DMS 273 treated with DMSO at 0.1 percent for 48 hours (cell line): ENCODE results near the gene CD8B2.
"Not testable (repeated sequence)": the region's sequence is repeated elsewhere in the genome, so short reads cannot be mapped to it uniquely, and the experiment has no call there.

Experiments used
- DNase-seq: peaks from one replicate; lab custom pipeline; 2025; lab: John Stamatoyannopoulos, UW

The CD8B2 gene

GRCh38 chr2:106486551-106487385 lies at the start of gene CD8B2:
TSS of gene CD8B2 (plus strand) at chr2:106487364. CDS start at chr2:106487427, 63 bp downstream.
- DNase-seq, result not testable (repeated sequence)

GRCh38 chr2:106461882-106462281 lies 25.3 kb upstream of the CD8B2 start:
- DNase-seq, result not testable (repeated sequence)

- DNase-seq, result not testable (repeated sequence)
Observed at GRCh38 chr2:106467516-106467915, 19.6 kb upstream of the CD8B2 start.

DNA sequence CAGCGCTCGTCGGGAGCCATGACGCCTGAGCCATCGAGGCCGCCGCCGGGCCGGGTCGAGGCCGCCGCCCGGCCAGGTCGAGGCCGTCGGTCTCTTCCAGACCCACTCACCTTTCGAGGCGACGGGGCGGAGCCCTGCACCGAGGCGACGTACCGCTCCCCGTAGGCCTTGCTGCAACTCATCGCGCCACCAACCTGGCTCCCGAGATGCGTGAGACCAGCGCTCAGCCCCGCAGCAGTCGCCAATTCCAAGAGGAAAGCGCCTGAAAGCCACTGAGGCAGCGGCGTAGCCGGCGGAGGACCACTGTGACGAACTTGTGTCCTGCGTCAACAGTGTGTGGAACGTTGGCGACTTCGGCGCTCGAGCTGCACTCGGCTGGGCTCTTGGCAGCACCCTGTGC lies 19.1 kb upstream of the CD8B2 start, which contains the start of gene RGPD3:
Gene RGPD3 (minus strand): TSS at position 307 of the 400 bp plus-strand sequence. CDS start 125 bp downstream, at position 182.
- DNase-seq, result not testable (repeated sequence)

- not testable (repeated sequence) for DNase-seq
Observed at GRCh38 chr2:106470658-106471057, 16.5 kb upstream of the CD8B2 start.

DNA sequence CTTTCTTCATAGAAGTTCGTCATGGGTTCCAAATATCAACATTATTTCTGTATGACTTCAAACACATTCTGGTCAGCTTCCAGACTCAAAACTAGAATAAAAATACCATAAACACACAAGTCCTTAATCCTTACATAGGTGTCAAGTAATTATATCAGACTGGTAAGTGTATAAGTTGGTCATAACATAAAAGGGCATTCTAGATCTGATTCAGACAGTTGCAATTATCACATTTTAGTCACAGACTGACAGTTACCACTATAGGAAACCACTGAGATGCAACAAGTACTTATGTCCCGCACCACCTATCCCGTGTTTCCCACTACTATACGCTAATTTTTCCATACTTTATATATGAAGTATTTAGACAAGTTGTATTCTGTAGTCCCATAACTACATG lies 9.5 kb upstream of the CD8B2 start:
- DNase-seq, result not testable (repeated sequence)

GRCh38 chr2:106479563-106479962 lies 7.6 kb upstream of the CD8B2 start:
- DNase-seq, result not testable (repeated sequence)

- not testable (repeated sequence) for DNase-seq
Observed at GRCh38 chr2:106487386-106488191, 425 bp downstream of the CD8B2 start.

GRCh38 chr2:106489701-106490100 lies 2.5 kb downstream of the CD8B2 start:
- not testable (repeated sequence) for DNase-seq

DNA sequence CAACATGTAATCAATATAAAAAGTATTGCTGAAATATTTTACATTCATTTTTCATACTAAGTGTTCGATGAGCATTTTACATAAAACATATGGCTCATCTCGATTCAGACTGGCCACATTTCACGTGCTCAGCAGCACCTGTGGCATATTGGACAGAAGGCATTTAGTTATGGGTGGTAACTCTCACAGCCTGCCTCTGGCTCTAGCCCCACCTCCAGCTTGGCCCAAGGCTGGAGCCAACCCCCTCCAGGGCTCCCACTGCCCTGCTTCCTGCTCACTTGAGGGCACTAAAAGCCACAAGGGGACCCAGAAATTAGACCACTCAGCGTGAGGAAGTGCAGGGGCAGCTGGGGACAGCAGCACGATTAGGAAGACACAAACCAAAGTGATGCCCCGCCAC lies 5.2 kb downstream of the CD8B2 start:
- DNase-seq, result not testable (repeated sequence)

DNA sequence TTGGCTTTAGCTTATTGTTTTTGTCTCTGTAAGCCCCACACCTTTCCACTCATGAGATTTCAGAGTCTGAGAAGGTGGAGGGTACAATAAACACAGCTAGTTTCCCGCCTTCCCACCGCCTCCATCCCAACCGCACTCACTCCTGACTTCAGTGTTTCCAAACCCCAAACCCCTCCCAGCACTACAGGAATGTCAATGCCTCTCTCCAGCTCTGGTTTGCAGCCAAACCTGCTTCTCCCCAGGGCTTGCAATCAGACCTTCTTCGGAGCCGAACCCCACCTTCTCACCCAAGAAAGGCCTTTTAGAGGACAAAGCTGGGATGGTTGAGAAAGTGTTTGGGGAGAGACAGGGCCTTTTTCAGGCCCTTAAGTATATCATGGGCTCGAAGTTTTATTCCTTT lies 5.7 kb downstream of the CD8B2 start:
- DNase-seq, result not testable (repeated sequence)

GRCh38 chr2:106498549-106498948 lies 11.4 kb downstream of the CD8B2 start:
- not testable (repeated sequence) for DNase-seq

- DNase-seq, result not testable (repeated sequence)
Observed at GRCh38 chr2:106500350-106500749, 13.2 kb downstream of the CD8B2 start.

DNA sequence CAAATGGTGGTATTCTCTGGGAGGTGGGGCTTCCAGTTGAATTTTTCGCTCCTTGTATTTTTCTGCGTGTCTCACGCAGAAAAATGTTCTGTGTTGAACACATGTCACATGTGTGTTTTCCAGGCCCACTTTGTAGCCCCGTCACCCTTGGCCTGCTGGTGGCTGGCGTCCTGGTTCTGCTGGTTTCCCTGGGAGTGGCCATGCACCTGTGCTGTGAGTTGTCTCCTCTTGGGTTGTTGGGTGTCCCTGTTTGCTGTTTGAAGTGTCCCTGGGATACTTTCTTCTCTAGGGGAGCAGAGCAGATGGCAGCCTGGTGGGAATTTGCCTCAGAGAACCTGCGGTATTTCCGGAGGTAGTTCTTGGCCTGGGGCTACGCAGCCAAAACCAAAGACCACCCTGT lies 15.2 kb downstream of the CD8B2 start:
- DNase-seq, result not testable (repeated sequence)

DNA sequence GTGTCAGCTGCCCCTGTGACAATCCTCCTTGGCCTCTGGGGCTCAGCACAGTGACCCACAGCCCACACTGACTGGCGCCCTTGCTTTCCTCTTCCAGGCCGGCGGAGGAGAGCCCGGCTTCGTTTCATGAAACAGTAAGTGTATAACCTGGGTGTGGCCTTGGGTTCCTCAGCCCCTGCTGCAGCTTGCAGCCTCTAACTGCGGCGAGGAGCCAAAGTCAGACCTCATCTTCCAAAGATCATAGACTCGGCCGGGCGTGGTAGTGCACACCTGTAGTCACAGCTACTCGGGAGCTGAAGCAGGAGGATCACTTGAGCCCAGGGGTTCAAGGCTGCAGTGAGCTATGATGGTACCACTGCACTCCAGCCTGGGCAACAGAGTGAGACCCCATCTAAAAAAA lies 17.0 kb downstream of the CD8B2 start:
- DNase-seq, result not testable (repeated sequence)

DNA sequence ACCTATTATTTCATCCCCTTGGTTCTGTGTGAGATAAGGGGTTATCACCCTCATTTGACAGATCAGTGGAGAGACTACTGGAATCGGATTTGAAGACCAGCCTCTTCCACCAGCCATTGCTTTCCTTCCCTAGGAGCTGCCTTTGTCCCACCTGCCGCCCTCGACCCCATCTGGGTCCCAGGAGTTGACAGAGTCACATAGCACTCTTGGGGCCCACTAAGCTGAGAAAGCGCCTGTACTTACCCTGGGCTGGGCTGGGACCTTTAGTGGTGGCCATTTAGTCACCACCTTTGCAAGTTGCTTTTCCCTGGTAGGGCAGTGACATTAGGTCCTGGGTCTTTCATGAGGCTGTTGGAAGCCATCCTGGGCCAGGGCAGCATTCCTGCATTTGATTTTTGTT lies 17.6 kb downstream of the CD8B2 start:
- not testable (repeated sequence) for DNase-seq

- not testable (repeated sequence) for DNase-seq
Observed at GRCh38 chr2:106506002-106506687, 19.0 kb downstream of the CD8B2 start.

DNA sequence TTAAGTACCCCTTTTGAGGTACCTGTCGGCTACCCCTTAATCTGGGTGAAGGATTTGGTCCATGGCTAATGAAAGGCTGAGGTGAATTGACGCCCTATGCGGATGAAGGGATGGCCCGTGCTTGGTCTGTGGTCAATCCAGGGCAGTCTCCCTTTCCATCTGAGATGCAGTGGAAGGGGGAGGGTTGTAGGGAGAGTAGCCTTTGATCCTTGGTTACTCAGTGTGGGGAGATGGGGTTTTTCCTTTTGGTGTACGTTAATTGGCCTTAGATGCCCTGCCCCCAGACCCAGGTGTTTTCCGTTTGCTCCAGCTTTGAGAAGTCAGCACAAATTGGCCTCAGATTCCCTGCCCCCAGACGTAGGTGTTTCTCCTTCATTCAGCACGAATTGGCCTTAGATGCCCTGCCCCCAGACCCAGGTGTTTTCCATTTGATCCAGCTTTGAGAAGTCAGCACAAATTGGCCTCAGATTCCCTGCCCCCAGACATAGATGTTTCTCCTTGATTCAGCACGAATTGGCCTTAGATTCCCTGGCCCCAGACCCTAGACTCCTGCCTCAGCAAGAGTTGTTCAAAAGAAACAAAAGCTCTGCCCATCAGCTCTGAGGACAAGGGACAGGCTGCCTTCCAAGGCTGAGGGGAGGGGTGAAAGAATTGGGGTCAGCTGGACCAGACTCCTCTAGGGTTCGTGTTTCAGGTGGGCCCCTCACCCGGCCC lies 21.7 kb downstream of the CD8B2 start:
- not testable (repeated sequence) for DNase-seq

GRCh38 chr2:106509374-106509770 lies 22.2 kb downstream of the CD8B2 start:
- DNase-seq, result not testable (repeated sequence)

GRCh38 chr2:106510791-106511190 lies 23.6 kb downstream of the CD8B2 start:
- DNase-seq, result not testable (repeated sequence)

GRCh38 chr2:106511476-106511901 lies 24.3 kb downstream of the CD8B2 start:
- not testable (repeated sequence) for DNase-seq
